Ishikawa (cell line): ENCODE measurements around the gene SLC8A3.

Experiments
- CEBPB ChIP-seq: IDR thresholded peaks from 2 replicates; pipeline ENCODE4 v1.6.1; 2012
- CREB1 ChIP-seq: IDR thresholded peaks from 2 replicates; pipeline ENCODE4 v1.6.1; 2012; ENCODE audit warnings: low read depth
- EGR1 ChIP-seq: IDR thresholded peaks from 2 replicates; pipeline ENCODE4 v1.6.1; 2012
- EP300 ChIP-seq: IDR thresholded peaks from 2 replicates; pipeline ENCODE4 v1.6.1; 2012; ENCODE audit warnings: borderline replicate concordance
- FOXM1 ChIP-seq: IDR thresholded peaks from 2 replicates; pipeline ENCODE4 v1.6.1; 2012; ENCODE audit warnings: low read depth, borderline replicate concordance
- NFIC ChIP-seq: IDR thresholded peaks from 2 replicates; pipeline ENCODE4 v1.6.1; 2012
- RAD21 ChIP-seq: IDR thresholded peaks from 2 replicates; pipeline ENCODE4 v1.6.1; 2012; ENCODE audit warnings: low read depth
- TAF1 ChIP-seq: IDR thresholded peaks from 2 replicates; pipeline ENCODE4 v1.6.1; 2012; ENCODE audit warnings: low read depth, mild to moderate bottlenecking
- TCF12 ChIP-seq: IDR thresholded peaks from 2 replicates; pipeline ENCODE4 v1.6.1; 2012; ENCODE audit warnings: low read depth
- TEAD4 ChIP-seq: IDR thresholded peaks from 2 replicates; pipeline ENCODE4 v1.6.1; 2012
- YY1 ChIP-seq: IDR thresholded peaks from 2 replicates; pipeline ENCODE4 v1.6.1; 2012; ENCODE audit warnings: low read depth
- ZBTB7A ChIP-seq: IDR thresholded peaks from 2 replicates; pipeline ENCODE4 v1.6.1; 2012; ENCODE audit warnings: low read depth
- TF ChIP-seq, protein P1 (sequence below): IDR thresholded peaks from 2 replicates; pipeline ENCODE4 v1.6.1; 2012
- TF ChIP-seq, protein P2 (sequence below): IDR thresholded peaks from 2 replicates; pipeline ENCODE4 v1.6.1; 2012
- TF ChIP-seq, protein P3 (sequence below): IDR thresholded peaks from 2 replicates; pipeline ENCODE4 v1.6.1; 2012; ENCODE audit warnings: low read depth, mild to moderate bottlenecking

Gene SLC8A3

DNA sequence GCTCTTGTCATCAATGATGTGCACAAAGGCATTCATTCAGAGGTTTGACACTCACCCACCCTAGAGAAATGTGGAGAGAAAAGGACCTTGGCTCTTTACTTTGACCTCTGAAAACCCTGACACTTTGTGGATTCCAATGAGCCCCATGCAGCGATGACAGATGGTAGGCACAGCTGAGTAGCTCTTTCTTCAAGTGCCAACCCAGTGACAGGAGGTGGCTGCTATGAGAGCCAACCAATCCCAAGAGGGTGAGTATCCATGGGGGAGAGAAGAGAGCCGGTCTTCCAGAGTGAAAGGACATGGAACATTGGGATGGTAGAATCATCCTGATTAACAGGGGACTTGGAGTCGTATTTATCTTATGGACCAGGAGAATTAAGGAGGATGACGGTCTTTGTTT lies 17.8 kb downstream of the SLC8A3 start:
- no peak for TF ChIP-seq FOXM1
- TF ChIP-seq, protein P1, sequence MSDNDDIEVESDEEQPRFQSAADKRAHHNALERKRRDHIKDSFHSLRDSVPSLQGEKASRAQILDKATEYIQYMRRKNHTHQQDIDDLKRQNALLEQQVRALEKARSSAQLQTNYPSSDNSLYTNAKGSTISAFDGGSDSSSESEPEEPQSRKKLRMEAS: no peak
- no peak for TF ChIP-seq TEAD4
- no peak for TF ChIP-seq RAD21
- TF ChIP-seq, protein P2, sequence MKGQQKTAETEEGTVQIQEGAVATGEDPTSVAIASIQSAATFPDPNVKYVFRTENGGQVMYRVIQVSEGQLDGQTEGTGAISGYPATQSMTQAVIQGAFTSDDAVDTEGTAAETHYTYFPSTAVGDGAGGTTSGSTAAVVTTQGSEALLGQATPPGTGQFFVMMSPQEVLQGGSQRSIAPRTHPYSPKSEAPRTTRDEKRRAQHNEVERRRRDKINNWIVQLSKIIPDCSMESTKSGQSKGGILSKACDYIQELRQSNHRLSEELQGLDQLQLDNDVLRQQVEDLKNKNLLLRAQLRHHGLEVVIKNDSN: no peak
- no peak for TF ChIP-seq CREB1
- no peak for TF ChIP-seq EGR1
- no peak for TF ChIP-seq NFIC
- TF ChIP-seq EP300: no peak
- TF ChIP-seq TCF12: no peak
- TF ChIP-seq TAF1: no peak
- TF ChIP-seq CEBPB: no peak
- no peak for TF ChIP-seq YY1
- TF ChIP-seq, protein P3, sequence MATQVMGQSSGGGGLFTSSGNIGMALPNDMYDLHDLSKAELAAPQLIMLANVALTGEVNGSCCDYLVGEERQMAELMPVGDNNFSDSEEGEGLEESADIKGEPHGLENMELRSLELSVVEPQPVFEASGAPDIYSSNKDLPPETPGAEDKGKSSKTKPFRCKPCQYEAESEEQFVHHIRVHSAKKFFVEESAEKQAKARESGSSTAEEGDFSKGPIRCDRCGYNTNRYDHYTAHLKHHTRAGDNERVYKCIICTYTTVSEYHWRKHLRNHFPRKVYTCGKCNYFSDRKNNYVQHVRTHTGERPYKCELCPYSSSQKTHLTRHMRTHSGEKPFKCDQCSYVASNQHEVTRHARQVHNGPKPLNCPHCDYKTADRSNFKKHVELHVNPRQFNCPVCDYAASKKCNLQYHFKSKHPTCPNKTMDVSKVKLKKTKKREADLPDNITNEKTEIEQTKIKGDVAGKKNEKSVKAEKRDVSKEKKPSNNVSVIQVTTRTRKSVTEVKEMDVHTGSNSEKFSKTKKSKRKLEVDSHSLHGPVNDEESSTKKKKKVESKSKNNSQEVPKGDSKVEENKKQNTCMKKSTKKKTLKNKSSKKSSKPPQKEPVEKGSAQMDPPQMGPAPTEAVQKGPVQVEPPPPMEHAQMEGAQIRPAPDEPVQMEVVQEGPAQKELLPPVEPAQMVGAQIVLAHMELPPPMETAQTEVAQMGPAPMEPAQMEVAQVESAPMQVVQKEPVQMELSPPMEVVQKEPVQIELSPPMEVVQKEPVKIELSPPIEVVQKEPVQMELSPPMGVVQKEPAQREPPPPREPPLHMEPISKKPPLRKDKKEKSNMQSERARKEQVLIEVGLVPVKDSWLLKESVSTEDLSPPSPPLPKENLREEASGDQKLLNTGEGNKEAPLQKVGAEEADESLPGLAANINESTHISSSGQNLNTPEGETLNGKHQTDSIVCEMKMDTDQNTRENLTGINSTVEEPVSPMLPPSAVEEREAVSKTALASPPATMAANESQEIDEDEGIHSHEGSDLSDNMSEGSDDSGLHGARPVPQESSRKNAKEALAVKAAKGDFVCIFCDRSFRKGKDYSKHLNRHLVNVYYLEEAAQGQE: no peak
- no peak for TF ChIP-seq ZBTB7A

DNA sequence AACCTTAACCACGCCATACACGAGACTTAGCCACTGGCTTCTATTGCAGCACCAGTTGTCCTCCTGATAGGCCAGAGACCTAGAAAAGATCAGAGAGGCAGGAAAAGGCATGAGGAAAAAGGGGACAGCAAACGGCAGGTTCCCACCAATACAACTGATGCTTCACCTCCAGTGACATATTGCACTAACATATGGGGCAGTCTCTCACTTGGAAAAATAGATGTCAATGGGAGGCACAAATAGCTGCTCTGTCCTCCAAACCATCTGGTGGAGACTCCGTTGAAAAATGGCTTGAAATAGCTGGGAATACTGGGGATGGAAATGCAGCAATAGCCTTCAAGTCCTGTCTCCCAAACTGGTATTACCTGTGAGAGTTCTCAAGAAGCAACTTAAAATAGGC lies 20.3 kb downstream of the SLC8A3 start:
- TF ChIP-seq CEBPB: no peak
- no peak for TF ChIP-seq TAF1
- TF ChIP-seq, protein P2: no peak
- TF ChIP-seq EP300: no peak
- TF ChIP-seq TEAD4: no peak
- no peak for TF ChIP-seq CREB1
- TF ChIP-seq EGR1: no peak
- no peak for TF ChIP-seq YY1
- TF ChIP-seq, protein P3: no peak
- no peak for TF ChIP-seq TCF12
- no peak for TF ChIP-seq RAD21
- no peak for TF ChIP-seq ZBTB7A
- TF ChIP-seq FOXM1: no peak
- TF ChIP-seq, protein P1: no peak

DNA sequence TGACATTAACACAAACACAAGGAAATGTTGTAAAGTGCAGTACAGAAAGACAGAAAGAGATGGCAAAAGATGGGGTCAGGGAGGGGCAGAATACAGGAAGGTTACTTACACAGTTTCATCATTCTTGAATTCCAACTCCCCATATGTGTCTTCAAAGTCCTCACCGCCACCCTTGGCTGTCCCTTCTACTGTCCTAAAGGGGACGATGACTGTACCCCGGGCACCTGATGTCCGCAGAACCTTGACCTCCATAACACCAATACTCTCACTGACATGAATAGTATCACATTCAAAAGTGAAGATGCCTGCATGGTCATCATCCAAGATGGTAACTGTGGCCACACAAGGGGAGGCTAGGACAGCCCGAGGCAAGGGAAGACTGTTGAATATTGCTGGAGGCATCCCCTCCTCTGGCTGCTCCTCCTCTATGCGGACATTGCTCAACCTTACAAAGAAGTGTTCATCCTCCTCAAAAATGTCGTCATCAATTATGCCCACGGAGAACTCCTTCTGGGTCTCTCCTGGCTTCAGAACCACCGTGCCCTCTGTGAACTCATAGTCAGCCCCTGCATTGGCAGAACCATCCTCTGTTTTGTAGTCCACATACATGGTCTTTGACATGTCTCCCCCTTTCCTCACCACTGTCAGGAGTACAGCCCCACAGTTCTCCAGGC lies 22.1 kb downstream of the SLC8A3 start:
- TF ChIP-seq CEBPB (no peak), ZBTB7A (no peak), CREB1 (no peak), EGR1 (no peak), YY1 (no peak), NFIC (no peak), TAF1 (no peak), TEAD4 (no peak), EP300 (no peak), TCF12 (no peak), FOXM1 (no peak), RAD21 (no peak)
- TF ChIP-seq, protein P1: no peak
- TF ChIP-seq, protein P2: no peak
- TF ChIP-seq, protein P3: no peak

DNA sequence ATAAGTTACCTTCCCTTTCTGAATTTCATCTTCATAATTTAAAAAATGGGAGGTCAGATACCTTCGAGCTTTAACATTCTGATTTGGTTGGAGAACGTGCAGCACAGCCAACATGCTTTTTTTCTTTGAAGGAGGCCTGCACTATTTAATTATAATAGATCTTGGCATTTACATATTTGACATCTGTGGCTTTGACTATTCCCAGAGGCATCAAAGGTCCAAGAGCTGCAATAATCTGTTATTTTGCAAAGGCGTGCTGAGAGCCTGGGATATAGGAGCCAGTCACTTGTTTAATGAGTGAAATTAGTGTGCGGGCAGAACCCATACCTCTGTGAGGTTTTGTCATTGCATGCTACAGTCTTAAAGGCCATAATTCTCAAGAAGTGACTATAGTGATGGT lies 26.4 kb downstream of the SLC8A3 start:
- TF ChIP-seq NFIC (no peak), CEBPB (no peak), EGR1 (no peak), TCF12 (no peak), CREB1 (no peak), ZBTB7A (no peak), FOXM1 (no peak), TEAD4 (no peak), YY1 (no peak), EP300 (no peak), RAD21 (no peak), TAF1 (no peak)
- TF ChIP-seq, protein P3: no peak
- TF ChIP-seq, protein P2: no peak
- TF ChIP-seq, protein P1: no peak
